Hematopoietic multipotent progenitor cell treated with erythropoietin and hydrocortisone succinate and interleukin-3 and kit ligand, for 15 days (in vitro differentiated cells): ENCODE results near the gene UBQLNL.

Source experiments
- DNase-seq: peaks from one replicate; pipeline ENCODE4 v3.0.0-alpha.2; 2015; ENCODE audit warnings: low spot score

Gene UBQLNL, protein sequence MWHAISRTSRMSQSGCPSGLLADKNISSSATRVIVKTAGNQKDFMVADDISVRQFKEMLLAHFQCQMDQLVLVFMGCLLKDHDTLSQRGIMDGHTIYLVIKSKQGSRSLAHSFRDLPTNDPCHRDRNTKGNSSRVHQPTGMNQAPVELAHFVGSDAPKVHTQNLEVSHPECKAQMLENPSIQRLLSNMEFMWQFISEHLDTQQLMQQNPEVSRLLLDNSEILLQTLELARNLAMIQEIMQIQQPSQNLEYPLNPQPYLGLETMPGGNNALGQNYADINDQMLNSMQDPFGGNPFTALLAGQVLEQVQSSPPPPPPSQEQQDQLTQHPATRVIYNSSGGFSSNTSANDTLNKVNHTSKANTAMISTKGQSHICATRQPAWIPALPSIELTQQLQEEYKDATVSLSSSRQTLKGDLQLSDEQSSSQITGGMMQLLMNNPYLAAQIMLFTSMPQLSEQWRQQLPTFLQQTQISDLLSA

DNA sequence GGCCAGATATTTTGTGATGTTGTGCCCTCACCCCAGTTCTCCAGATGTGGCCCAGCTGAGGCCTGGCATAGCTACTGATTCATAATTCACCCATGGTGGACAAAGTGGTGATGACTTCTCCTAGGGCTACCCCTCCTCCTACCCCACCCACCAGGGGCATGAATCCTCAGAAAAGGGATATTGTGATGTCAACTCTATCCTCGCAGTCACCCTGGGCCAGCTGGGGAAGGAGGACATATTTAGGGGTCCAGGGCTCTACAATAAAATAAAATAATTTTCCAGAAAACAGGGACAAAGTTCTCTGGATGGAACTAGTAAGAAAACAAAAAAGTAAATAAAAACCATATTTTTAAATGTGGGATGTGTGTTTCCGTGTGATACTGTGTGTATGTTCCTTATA, at the start of gene UBQLNL:
Gene UBQLNL (minus strand): TSS at position 101 of the 400 bp plus-strand sequence. CDS start 258 bp downstream, outside the sequence.
- no peak for DNase-seq

DNA sequence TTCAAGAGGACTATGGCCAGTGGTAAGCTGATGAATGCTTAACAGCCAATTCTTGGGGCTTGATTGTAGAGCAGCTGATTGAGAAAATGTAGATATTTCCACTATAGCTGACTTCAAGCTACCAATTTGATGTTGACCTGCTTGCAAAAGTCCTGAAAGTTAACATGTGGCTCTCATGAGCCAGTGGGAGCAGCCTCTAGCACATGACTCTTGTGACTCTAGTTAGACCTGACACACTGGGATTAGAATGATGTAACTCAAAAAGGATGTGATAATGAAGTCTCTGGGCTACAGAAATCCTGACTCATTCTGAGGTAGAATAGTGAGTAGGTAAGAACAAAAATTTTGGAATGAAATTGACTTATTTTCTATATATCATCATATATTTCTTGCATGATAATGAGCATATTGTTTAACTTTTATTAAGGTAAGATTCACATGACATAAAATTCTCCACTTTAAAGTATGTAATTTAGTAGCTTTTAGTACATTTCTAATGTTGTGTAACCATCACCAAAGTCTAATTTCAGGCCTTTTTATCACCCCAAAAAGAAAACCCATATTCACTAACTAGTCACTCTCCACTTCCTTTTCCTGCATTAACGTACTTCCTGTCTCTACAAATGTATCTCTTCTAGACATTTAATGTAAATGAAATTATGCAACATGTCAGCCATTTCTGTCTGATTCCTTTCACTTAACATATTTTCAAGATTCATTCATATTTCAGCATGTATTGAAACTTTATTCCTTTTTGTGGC, 47.9 kb upstream of the UBQLNL start:
- no peak for DNase-seq

DNA sequence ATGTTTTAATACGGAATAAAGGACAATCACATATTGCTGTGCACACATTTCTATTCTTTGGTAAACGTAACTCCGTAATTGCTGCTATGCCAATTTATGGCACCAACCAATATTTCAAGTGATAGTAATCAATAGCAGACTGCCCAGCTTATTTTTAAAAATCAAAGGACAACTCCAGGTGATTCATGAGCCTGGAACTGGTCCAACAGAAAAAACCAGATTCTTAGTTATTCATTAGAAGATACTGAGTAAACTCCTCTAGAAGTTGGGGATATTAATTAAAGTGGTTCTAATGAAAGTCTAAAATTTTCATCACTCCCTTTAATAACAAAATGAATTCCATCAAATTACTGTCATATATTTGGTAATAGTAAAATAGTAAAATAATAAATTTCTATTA, 41.3 kb upstream of the UBQLNL start:
- DNase-seq = no peak

DNA sequence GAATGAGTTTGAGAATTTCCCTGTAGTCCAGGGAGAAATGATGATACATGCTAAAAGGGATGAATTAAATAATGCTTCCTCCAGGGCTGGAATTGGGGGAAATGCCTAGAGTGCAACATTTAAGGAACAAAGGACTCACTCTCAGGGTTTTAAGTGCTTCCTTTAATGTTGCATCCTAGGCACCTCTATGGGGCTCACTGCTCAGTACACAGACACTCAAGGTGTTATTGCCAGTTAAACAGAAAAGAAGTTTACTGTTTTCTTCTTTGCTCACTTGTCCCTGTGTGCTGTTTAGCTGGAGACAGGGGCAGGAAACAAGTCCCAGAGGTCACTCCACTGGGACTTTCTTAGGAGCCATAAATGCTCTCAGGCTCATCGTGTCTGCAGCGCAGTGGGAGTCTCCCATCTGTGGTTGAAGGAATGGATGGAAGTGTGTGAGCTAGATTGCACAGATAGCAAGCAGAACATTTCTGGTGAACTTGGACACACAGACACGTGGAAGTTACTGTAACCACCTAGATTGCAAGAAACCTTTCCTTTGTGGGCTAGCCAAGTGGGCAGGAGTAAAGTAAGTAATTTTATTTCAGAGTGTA, 40.2 kb upstream of the UBQLNL start:
- no peak for DNase-seq

DNA sequence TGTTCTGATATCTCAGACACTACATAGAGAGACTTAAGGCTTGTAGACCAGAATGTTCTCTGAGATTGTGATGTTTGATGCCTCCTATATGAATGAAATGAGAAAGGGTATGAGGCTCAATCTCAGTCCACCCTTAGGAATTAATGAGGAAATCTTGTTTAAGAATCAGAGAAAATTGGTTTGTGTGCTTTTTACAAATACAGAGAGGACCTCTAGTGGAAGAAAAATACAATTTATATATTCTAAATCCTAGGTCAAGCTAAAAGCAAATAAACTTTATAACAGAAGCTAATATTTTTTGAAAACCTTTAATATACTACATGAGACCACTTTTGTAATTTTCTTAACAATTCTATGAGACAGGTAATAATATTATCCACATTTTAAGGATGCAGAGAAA, 36.8 kb upstream of the UBQLNL start:
- DNase-seq = no peak

DNA sequence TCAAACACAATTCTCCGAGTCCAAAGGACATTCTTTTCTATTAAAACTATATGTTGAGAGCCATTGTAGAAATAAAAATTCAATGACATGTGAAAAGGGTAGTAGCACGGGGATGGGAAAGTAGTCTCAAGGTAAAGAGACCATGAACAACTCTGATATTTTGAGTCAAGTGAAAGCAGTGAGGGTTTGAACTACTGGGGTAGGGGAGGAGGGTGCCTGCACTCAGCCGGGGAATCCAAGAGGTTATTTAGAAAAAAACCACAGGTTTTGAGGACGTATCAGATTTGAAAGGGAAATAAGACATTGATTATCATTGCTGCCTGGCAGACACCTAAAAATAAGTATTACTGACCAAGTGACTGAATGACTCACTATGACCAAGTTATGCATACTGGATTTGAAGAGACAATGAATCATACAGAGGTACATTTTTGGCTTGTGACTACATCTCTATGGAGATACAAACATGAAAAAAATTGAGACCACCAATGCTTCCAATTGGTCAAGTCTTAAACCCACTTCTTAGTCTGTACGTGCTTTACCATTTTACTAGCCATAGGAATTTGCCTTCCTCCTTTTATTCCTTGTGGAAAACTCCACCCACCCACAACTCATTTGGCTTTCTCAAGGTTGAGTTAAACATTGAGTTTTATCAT, 34.1 kb upstream of the UBQLNL start:
- no peak for DNase-seq

DNA sequence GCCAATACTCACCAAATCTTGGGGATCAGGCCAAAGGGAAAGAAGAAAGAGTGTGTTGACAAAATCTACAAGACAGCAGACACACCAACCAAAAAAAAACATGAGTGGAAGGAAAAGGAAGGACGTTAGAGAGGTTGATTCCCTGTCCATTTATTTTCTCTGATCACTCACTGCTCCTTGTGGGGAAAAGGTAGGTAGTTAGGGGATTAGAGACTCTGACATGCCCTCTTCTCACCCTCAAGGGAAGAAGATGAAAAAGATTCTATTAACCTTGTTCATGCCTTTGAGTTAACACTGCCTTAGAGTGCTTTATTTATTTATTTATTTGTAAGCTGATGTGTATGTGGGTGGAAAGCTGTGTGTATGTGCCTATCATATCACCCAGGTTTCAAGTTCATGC, 31.9 kb upstream of the UBQLNL start, which contains the start of gene OR52H1:
Gene OR52H1 (minus strand): TSS at position 101 of the 400 bp plus-strand sequence. CDS start 3,035 bp downstream, outside the sequence.
- no peak for DNase-seq

DNA sequence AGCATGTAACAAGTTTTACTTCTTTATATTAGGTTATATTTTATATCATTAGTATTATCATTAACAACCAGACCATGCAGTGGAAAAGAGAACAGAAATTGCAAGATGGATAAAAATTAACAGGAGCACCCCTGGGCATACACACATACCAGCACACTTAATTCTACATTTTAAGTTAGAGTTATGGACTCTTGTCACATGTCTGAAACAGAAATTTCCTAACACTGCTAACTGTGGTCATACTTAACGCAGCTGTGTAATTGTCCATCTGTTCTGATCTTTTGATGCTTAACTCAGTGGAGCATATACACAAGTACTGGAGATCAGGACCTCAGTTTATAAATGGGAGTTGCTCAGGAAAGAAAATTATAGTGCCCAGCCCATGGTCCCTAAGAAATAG, 31.5 kb upstream of the UBQLNL start:
- no peak for DNase-seq

DNA sequence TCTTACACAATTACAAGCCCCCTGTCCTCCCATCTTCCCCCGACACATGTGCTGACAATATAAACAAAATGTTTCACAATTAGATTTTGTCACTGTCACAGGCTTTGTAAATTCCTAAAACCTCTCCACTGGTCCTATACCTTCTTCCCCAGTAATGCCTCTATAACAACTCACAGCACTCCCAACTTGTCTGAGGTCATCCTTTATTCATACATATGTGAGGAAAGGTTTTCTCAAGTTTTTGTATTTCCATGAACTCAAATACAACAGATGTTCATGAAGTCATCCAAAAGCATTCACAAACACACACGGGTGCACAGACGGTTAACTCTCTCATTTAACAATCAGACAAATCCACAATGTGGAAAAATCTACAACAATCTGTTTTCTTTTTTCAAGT, 30.0 kb upstream of the UBQLNL start:
- no peak for DNase-seq

DNA sequence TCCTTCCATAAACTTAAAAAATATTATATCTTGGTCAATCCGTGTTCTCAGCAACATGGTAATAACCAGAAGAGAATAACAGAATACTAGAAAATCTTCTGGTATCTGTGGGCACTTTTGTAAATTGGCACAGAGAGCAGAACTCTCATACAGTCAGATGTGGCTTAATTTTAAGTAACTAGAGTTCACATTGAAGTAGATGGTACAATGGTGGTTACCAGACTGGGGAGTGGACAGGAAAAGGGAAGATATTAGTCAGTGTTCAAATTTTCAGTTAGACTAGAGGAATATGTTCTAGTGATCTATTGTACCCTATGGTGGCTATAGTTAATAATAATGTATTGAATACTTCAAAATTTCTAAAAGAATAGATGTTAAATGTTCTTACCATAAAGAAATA, 24.9 kb upstream of the UBQLNL start:
- DNase-seq = no peak

DNA sequence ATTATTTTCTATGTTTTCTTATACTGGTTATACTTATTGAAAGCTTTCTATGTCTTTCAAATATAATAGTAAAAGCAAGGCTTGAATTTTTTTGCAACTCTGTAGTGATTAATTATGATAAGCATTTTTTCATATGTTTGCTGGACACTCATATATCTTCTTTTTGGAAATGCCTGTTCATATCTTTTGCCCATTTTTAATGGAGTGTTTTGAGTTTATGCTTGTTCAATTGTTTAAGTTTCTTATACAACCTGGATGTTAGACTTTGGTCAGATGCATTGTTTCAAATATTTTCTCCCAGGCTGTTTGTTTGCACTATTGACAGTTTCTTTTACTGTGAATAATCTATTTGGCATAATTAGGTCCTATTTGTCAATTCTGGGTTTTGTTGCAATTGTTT, 20.0 kb upstream of the UBQLNL start:
- DNase-seq = no peak

DNA sequence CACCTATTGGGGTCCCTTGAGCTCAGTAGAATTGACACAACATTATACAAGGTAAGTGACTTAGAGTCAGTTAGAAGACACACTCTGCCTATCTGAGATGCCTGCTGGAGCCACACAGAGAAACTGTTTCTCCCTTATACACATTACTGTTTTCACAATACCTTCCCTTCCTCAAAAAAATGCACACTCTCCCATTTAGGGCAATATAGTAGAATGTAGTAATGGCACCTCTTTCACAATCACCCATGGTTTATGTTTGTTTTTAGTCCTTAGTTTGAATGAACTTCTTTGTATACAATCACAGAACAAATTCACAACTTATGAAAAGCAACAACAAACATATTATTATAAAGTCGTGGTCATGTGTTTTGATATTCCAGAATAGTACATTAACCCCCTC, 17.5 kb upstream of the UBQLNL start:
- no peak for DNase-seq

DNA sequence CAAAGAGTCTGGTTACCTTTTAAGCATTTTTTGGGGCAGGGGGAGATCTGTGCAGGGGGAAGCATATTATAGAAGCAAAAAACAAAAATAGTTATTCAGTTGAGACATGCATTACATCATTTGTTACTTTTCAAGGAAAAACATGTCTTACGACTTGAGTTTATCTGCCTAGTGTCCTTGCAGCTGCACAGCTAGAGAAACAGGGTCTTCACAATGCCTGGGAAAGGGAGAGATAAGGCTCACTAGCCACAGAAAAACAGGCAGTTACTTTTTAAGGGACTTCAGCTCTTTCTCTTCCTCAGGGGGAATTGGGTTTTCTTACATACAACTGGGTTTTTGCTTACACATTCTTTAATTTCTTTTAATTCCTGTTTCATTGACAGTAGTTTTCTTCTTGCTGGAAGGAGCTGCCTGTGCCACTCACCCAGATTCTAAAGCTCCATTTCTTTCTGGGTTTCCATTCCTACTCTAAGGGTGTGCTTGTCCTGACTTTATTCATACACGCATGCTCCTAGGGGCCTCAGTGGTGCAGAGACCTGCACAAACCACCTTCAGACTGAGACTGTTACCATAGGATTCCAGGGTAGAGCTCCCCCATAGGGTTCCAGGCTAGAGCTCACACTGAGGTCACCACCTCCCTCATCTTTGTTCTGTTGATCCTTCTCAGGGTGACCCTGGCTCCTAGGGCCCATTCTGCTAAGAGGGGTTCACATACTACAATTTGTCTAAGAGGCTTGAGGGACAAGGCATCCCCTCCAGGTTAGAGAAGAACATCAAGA, 14.7 kb upstream of the UBQLNL start:
- no peak for DNase-seq

DNA sequence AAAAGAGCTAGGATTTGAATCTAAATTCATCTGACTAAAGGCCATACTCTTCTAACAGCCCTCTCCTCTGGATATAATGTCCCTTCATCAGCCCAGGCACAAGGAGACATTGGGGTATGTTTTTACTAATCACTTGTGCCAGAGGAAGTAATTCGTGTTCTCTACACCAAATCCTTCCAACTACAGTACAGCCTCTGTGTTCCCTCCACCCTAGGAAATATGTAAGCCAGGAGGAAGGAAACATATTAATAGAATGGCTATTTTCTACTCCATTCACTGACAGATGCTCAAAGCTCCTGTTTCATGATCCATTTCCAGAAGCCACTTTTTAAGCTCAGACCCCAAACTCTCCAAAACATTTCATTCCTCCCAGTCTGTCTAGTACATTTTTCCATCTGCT, 12.0 kb upstream of the UBQLNL start:
- DNase-seq = no peak

DNA sequence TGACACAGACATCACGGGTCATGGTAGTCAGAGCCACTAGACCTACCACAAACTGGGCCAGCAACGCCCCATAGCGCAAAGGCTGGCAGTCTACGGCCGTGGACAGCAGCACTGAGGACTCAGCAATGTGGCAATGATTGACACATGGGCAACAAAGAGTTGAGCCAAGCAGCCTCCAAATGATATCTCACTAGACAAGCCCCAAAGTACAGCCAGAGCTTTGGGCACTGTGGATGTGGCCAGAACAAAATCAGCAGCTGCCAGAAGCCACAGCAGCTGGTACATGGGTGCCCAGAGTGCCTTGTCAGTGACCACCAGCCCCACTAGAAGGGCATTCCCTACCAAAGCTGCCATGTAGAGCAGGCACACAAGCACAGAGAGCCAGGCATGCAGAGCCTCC, 11.2 kb upstream of the UBQLNL start:
- DNase-seq = no peak

DNA sequence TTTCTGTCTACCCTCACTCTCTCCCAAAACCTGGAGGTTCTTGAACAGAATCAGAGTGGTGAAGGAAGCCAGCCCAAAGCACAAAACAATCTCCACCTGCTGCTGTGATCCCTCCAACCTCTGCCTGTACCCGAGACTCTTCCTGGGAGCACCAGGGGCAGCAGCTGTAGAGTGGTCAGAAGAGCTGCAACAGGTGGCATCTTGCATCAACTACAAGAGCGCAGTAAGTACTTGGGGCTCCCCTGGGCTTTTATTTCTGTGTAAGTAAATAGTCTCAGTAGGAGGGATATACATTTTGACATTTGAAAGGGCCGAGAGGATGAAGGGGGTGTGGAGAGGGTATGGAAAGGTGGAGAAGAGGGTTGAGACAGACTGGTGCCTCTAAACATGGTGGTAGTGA, 8.3 kb upstream of the UBQLNL start:
- DNase-seq = no peak

DNA sequence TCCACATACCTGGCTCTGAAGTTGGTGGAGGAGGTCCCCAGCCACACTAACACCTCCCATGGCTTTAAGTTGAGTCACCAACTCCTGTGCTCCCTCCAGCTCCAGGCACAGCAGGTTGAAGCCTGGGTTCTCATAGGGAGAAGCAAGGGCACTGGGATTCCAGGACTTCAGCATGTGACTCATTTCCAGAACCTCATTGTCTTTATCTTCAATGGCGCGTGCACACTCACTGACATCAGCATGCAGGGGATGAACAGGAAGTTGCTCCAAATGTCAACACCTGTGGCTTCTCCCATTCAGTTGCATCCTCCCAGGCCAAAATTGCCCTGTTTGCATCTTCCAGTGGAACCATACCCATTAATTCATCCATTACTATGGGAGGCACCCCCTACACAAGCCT, 5.8 kb upstream of the UBQLNL start:
- no peak for DNase-seq

DNA sequence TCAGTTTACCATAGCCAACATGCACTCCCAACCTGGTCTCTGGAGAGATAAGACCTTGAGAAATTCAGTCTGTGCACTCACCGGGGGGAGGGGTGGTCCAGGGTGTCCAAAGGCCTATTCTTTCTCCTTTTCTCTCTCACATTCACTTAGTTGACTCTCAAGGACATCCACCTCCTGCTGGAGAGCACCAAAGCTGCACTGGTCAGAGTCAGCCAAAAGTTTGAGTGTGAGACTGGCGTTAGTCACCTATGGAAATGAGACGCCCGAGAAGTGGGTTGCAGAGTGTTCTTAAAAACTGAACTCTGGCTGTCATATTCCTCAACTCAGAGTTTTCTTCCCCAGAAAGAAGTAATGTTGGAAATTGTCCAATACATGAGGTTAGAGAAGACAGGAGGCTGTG, 5.0 kb upstream of the UBQLNL start:
- DNase-seq = no peak

DNA sequence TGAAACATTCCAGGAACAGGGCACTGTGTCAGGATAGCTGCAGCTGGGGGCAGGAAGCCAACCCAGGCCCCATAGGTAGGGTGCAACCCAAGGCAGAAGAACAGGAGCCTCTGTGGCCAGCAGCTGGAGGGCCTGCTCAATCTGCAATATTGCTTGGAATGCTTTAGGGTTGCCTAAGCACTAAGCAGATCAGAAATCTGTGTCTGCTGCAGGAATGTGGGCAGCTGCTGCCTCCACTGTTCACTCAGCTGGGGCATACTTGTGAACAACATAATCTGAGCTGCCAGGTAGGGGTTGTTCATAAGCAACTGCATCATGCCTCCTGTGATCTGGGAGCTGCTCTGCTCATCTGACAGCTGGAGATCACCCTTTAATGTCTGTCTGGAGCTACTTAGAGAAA, 1.7 kb downstream of the UBQLNL start:
- DNase-seq = no peak

DNA sequence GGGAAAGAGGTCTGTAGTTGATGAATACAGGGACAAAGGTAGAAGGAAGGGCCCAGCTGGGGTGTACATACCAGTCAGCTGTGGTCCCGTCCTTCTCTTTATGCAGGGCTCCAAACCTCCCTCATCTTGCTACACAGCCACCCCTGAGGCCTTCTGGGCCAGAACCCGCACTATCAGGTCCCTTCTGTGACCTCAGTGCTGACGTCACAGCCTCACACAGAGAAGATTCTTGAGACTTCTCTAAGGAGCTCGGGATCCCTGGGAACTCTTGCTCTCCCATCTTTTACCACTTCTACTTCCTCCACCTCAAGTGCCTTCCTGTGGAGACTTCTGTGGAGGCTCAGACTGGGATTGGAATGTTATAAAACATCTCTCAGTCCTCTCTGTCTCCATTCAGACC, 6.7 kb downstream of the UBQLNL start, which contains the start of gene UBQLN3:
Gene UBQLN3 (minus strand): TSS at position 155 of the 400 bp plus-strand sequence. CDS start 399 bp downstream, outside the sequence.
- DNase-seq = no peak

DNA sequence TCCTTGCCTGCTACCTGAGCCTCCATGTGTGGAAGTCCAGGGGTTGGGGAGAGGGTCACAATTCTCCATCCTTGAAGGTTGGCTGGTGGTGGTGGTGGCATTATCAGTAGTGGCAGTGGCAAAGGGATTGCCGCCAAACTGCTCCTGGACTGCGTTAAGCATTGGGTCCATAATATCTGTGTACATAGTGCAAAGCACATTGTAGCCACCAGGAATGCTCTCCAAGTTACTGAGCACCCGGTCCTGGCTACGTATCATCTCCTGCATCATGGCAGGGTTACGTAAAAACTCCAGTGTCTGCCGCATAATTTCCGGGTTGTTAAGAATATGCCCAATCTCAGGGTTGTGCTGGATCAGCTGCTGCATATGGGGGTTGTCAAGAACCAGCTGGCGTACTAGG, 7.9 kb downstream of the UBQLNL start:
- no peak for DNase-seq
